ELF-1 (cell line): ENCODE results near the gene NEAT1.

Experiments used
- DNase-seq: peaks from one replicate; pipeline ENCODE4 v3.0.0-alpha.2; 2016; ENCODE audit warnings: low read depth, low spot score

The NEAT1 gene

DNA sequence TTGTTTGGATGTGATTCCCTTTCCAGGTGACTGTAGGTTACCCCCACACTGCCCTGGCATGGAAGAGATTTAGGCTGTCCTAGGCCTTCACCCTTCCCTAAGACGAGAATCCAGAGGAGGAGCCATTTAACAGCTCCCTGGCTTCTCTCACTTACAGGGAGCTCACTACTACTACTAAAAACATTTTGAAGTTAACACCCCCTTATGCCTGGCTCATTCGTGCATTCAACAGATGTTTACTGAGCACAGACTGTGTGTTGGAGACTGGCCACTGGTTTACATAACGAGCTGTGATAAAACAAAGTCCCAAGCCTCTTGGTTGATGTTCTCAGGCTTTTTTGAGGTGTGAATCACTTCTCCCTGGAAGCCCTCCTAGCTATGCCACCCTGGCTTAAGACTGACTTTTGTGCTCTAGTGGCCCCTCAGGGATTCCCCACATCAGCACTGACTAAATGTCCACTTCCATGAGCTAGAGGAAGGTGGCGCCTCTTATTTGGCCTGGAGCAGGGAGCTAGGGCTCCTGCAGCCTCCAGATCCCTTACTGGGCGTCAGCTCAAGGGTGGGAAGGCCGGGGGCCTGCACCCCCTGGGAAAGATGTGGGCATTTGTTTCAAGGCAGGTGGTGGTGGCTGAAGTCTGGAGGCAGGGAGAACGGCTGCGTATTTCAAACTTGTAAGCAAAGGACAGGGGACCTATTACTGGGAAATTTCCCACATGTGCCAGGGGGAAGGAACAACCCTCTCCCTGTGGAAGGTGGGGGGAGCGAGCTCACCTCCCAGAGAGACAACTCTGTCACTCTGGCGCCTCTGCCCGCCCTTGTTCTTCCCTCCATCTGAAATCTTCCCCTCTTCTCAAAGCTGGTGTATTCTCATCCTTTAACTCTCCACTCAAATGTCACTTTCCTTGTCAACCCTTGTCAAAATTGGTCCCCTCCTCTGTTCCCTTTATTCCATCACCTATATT lies 56.9 kb downstream of the NEAT1 start:
- DNase-seq: peak; percentile 81

DNA sequence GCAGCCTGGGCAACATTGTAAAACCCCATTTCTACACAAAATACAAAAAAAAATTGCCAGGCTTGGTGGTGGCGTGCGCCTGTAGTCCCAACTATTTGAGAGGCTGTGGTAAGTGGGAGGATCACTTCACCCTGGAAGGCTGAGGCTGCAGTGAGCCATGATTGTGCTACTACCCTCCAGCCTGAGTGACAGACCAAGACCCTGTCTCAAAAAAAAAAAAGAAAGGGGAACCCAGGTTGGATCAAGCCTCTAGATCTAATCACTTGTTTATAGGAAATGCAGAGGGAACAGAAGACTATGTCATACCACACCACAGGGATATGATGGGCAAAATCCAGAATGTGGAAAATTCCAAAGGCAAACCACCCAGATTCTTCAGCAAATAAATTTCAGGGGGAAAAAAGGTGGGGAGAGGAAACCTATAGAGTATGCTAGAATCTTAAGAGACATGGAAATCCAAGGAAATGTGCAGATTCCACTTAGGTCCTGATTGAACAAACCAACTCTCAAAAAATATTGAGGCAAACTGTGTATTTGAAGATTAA lies 59.8 kb downstream of the NEAT1 start:
- no peak for DNase-seq

GRCh38 chr11:65485920-65486219 lies 63.3 kb downstream of the NEAT1 start:
- no peak for DNase-seq

GRCh38 chr11:65486570-65487466 lies 64.2 kb downstream of the NEAT1 start:
- DNase-seq: peak; percentile 64

DNA sequence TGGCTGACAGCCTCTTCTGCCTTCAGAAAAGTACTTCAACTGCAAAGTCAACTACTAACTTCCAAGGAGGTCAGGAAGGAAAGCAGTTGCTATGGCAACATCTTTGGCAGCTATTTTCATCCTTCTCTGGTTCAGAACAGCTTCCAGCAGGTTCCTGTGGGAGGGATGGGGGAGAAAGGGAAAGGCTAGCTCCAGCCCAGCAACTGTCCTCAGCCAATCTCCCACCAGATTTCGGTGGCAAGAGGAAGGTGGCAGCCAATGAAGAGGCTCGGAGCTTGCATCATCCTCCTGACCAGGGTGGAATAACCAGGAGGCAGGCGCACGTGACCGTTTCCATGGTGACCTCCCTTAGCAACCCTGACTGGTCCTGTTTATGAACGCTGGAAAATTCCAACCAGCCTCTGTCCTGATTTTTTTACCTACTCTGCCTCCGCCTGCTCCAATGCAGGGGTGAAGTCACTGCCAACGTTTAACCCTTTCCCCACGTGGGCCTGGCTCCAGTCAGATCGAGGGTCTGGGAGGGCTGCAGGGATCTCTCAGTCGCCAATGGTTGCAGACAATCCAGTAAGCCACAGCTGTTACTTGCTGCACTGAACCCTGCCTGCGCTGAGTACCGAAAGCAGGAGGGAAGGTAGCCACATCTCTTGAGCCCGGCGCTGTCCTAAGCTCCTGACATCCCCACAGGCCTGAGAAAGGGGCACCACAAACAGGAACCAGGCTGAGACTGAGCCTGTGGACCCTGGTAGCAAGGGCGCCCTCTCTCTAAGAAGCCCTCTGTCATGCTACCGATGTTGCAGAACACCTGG lies 65.1 kb downstream of the NEAT1 start:
- peak; percentile 100 for DNase-seq

DNA sequence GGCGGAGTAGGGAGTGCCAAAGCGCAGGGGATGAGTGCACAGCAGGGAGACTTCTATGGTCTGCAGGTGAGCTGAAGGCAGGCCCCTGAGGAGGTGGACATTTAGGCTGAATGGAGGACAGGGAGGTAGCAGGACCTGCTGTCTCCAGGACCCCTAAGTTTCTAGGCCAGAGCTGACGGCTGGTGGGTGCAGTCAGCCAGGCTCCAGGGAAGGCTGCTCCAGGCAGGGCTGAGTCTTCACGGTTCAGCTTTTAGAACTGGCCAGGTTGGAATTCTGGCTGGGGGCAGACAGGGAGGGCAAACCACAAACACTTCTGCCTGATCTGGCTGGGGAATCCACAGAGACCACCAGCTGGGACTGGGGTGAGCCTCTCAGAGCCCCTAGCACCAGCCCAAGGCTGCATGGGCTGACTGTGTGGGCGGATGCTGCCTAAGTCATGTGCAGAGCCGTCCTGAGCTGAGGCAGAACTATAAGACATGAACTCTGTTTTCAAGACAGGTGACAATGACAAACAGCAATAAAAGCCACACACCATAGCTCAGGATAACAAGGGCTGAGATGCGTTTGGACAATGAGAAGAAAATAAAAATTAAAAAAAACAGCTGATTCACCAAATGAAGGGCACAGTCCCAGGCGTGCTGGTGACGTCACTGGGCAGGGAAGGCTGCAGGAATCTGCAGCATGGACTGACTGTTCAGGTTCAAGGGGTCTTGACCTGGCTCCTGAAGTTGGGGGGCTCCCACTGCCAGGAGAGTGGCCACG lies 65.9 kb downstream of the NEAT1 start:
- peak; percentile 77 for DNase-seq

DNA sequence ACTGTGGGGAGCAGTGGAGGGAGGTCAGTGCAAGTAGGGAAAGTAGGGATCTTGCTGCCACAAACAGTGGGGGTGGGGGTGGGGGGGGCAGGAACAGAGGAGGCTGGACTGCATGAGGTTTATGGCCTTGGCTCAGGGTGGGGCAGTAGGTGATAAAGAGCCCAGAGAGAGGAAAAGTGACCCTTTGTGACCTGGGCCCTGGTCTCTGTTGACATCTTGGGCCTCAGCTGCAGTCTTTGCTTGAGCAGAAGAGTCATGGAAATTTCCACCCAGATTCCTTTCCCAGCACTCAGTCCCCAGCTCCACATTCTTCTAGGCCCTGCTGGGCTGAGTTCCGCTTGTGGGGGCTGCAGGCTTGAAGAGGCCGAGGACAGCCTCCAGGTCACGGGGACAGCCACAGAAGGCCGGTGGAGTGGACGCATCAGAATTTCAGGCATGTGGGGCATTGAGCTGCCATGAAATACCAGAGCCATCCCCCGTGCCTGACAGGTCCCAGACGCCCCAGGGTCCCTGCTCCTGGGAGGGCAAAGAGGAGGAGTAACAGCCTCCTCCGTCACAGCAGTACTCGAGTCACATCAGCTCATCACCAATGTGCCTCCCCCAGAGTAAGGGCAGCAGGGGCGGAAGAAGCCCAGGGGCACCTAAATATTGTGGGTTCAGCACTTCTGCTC lies 66.6 kb downstream of the NEAT1 start:
- peak; percentile 98 for DNase-seq

- peak; percentile 92 for DNase-seq
Observed at GRCh38 chr11:65489706-65490320, 67.2 kb downstream of the NEAT1 start.

DNA sequence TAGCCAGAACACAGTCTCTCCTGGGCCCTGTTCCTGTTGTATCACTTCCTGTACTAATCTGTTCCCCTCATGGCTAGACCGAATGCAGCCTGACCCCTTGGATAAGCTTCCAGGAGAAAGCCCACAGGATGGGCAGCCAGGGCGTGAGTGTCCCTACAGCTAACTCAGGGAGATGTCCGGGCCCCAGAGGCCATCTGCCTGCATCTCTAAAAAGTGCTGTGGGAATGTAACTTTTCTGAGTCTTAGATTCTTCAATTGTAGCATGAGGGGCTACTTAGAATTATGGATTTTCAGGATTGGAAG lies 68.5 kb downstream of the NEAT1 start:
- no peak for DNase-seq

GRCh38 chr11:65491614-65492386 lies 69.2 kb downstream of the NEAT1 start:
- DNase-seq: peak; percentile 79

DNA sequence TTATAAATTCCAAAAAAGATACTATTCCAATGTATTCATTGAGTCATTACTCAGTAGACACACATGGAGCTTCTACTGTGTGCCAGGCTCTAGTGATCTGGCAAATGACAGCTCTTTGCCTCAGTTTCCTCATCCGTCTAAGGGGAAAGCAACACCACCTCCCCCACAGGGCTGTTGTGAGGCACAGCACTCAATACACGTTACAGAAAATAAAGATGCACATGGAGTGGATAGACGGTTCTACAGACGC lies 69.7 kb downstream of the NEAT1 start:
- no peak for DNase-seq

DNA sequence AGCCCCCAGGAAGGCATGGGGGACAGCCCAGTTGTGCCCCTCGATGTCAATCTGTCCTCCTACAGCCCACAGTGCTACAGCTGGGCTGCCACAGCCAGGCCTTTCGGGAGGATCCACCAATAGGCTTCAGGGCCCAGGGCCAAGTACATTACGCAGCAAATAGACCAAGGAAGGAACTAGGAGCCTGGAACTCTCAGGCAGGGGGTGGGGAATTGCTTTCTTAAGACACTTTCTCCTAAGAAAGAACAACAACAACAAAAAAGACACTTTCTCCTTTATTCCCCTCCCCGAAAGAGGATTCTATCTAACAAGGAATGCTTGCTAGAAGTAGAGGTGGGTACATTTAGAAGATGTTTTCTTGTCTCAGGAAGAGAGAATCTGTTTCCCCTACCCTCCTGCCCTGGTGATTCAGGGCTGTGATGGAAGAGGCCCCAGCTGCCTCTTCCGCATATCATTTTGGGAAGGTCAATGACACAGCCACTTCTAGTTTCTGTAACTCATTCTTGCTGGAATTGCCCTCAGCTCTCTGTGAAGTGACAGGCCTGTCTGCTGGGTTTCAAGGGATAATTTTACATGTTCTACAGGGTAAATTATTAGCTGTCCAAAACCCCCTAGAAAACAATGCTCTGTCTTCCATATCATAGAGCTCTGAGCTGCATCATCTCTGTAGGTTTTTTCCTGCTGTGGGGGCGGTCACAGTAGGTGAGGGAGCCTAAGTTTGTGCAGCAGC lies 70.2 kb downstream of the NEAT1 start:
- DNase-seq: no peak

DNA sequence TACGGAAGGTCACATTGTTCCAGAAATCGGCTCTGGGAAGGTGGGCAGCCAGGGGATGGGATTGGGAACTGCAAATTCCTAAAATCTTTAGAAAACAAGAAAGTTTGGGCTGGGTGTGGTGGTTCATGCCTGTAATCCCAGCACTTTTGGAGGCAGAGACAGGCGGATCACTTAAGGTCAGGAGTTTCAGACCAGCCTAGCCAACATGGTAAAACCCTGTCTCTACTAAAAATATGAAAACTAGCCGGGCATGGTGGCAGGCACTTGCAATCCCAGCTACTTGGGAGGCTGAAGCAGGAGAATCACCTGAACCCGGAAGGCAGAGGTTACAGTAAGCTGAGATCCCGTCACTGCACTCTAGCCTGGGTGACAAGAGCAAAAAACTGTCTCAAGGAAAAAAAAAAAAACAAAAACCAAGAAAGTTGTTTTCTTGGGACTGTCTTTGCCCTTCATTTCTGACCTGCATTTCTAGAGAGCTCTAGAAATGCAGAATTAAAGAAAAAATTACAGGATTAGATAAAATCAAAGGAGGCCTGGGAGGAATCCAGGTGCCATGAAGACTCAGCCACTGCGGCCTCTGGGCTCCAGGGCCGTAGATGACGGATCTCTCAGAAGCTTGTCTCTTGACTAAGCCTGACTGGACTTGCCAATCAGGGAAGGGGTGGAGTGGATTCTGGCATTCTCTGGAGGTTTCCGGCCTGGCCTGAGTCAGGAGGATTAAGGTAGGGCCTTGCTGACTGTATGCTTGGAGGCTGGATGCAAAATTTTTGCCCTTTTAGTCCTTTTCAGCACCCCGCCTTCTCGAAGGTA lies 71.0 kb downstream of the NEAT1 start:
- DNase-seq: peak; percentile 91
